ENCODE results near the gene SLC37A3. TPM values are rescaled to one million over a fixed set of nuclear protein-coding genes. Genes with fewer than 3 reads are reported as not detected.
"Not testable (repeated sequence)": the region's sequence is repeated elsewhere in the genome, so short reads cannot be mapped to it uniquely, and the experiment has no call there.

Gene SLC37A3
- total and polyA plus RNA-seq, 2 donors (not counting 1 experiment from before 2014, with no cell fraction given), result 53.5 to 81.7 TPM

DNA sequence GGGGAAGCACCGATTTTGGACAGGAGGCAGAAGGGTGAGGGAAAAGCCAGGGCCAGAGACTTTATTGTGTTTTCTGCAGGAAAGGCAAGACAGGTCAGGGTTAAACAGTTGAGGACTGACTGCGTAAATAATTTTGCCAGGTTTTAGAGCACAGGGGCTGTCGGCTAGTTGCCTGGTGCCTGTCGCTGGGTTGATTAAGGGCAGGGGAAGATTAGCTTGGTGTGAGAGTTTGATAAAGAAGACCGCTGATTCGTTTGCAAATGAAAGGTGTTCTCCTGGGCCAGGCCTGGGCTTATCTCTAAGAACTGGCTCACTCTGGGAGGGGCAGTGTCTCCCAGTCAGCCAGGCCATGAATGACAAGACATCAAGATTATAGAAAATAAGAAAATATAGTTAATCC lies 75.6 kb downstream of the SLC37A3 start:
- TF ChIP-seq EZH2 (IDR thresholded peaks at IDR 0.05; ENCODE audit: low read length, missing control alignments), result no peak
- TF ChIP-seq, protein P1, sequence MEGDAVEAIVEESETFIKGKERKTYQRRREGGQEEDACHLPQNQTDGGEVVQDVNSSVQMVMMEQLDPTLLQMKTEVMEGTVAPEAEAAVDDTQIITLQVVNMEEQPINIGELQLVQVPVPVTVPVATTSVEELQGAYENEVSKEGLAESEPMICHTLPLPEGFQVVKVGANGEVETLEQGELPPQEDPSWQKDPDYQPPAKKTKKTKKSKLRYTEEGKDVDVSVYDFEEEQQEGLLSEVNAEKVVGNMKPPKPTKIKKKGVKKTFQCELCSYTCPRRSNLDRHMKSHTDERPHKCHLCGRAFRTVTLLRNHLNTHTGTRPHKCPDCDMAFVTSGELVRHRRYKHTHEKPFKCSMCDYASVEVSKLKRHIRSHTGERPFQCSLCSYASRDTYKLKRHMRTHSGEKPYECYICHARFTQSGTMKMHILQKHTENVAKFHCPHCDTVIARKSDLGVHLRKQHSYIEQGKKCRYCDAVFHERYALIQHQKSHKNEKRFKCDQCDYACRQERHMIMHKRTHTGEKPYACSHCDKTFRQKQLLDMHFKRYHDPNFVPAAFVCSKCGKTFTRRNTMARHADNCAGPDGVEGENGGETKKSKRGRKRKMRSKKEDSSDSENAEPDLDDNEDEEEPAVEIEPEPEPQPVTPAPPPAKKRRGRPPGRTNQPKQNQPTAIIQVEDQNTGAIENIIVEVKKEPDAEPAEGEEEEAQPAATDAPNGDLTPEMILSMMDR (conservative IDR thresholded peaks at IDR 0.05 in 1 of 2, IDR thresholded peaks at IDR 0.05 in 1 of 2; ENCODE audit: low read depth in 1 of 2, low read length in 2 of 2), result no peak
- H4K20me1 ChIP-seq (ENCODE audit: control insufficient read depth, extremely low read depth, insufficient read depth, low read length), result no peaks in the 10 kb centered on the region
- H3K4me1 ChIP-seq (ENCODE audit: control insufficient read depth, extremely low read depth, insufficient read depth, low read length), result no peaks in the 10 kb centered on the region
- H3K27me3 ChIP-seq (ENCODE audit: control insufficient read depth, insufficient read depth, low read length), result no peaks in the 10 kb centered on the region
- H3K79me2 ChIP-seq (ENCODE audit: control insufficient read depth, insufficient read depth, low read length), result no peaks in the 10 kb centered on the region
- no peaks in the 10 kb centered on the region for H3K36me3 ChIP-seq (ENCODE audit: control insufficient read depth, insufficient read depth, low read length)
- no peak overlapping the region for H3K4me2 ChIP-seq (ENCODE audit: extremely low read depth, insufficient read depth, low read length)
- H2AFZ ChIP-seq (ENCODE audit: low read length), result no peak overlapping the region
- H3K4me3 ChIP-seq (replicated peaks in 1 of 4; ENCODE audit: control extremely low read depth in 1 of 4, insufficient read depth in 1 of 4, low read depth in 3 of 4, low read length in 4 of 4), result no peak overlapping the region
- H3K9me3 ChIP-seq (ENCODE audit: control insufficient read depth, insufficient read depth, low read depth, low read length), result no peaks in the 10 kb centered on the region
- H3K27ac ChIP-seq (ENCODE audit: insufficient read depth, low read length), result no peak overlapping the region
- DNase-seq (ENCODE audit: low read depth in 2 of 2), result no peak
- no peak overlapping the region for H3K9ac ChIP-seq (ENCODE audit: insufficient read depth, low read length)

DNA sequence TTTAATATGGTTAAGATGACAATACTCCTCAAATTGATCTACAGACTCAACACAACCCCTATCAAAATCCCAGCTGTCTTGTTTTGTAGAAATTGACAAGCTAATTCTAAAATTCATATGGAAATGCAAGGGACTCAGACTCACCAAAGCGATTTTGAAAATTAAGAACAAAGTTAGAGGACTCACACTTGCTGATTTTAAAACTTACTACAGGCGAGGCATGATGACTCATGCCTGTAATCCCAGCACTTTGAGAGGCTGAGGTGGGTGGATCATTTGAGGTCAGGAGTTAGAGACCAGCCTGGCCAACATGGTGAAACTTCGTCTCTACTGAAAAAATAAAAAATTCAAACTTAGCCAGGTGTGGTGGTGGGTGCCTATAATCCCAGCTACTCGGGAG lies 78.3 kb downstream of the SLC37A3 start:
- not testable (repeated sequence) for H3K4me2 ChIP-seq (ENCODE audit: extremely low read depth, insufficient read depth, low read length); H3K27ac ChIP-seq (ENCODE audit: insufficient read depth, low read length); H2AFZ ChIP-seq (ENCODE audit: low read length); H3K36me3 ChIP-seq (ENCODE audit: control insufficient read depth, insufficient read depth, low read length); DNase-seq (ENCODE audit: low read depth in 2 of 2); H3K9me3 ChIP-seq (ENCODE audit: control insufficient read depth, insufficient read depth, low read depth, low read length); H3K79me2 ChIP-seq (ENCODE audit: control insufficient read depth, insufficient read depth, low read length); H4K20me1 ChIP-seq (ENCODE audit: control insufficient read depth, extremely low read depth, insufficient read depth, low read length); H3K4me3 ChIP-seq (replicated peaks in 1 of 4; ENCODE audit: control extremely low read depth in 1 of 4, insufficient read depth in 1 of 4, low read depth in 3 of 4, low read length in 4 of 4); H3K4me1 ChIP-seq (ENCODE audit: control insufficient read depth, extremely low read depth, insufficient read depth, low read length); H3K9ac ChIP-seq (ENCODE audit: insufficient read depth, low read length); H3K27me3 ChIP-seq (ENCODE audit: control insufficient read depth, insufficient read depth, low read length)

DNA sequence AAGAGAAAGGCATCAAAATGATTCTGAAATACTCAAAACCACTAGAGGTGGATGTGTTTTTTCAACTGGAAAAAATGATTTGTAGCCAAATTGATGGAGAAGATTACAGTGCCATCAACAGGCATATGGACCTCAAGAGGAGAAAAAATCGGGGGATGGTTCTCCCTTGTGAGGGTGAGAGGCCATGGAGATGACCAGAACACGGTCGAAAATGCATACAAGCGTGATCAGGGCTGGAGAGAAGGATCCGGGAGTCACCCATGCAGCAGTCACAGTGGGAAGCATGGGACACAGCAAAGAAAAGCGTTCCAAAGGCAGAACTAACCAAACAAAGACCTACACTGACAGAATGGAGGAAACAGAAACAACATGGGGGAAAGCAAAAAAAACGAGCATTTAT lies 80.3 kb downstream of the SLC37A3 start:
- Histone ChIP-seq H3K4me2 (ENCODE audit: extremely low read depth, insufficient read depth, low read length) (no peak overlapping the region), H3K4me3 (replicated peaks in 1 of 4; ENCODE audit: control extremely low read depth in 1 of 4, insufficient read depth in 1 of 4, low read depth in 3 of 4, low read length in 4 of 4) (no peak overlapping the region), H3K9ac (ENCODE audit: insufficient read depth, low read length) (no peak overlapping the region), H3K27me3 (ENCODE audit: control insufficient read depth, insufficient read depth, low read length) (no peaks in the 10 kb centered on the region), H3K36me3 (ENCODE audit: control insufficient read depth, insufficient read depth, low read length) (no peaks in the 10 kb centered on the region), H3K9me3 (ENCODE audit: control insufficient read depth, insufficient read depth, low read depth, low read length) (no peaks in the 10 kb centered on the region), H4K20me1 (ENCODE audit: control insufficient read depth, extremely low read depth, insufficient read depth, low read length) (no peaks in the 10 kb centered on the region), H3K4me1 (ENCODE audit: control insufficient read depth, extremely low read depth, insufficient read depth, low read length) (peaks cover 4% of the 10 kb centered on the region), H3K79me2 (ENCODE audit: control insufficient read depth, insufficient read depth, low read length) (no peaks in the 10 kb centered on the region), H3K27ac (ENCODE audit: insufficient read depth, low read length) (no peak overlapping the region), H2AFZ (ENCODE audit: low read length) (no peak overlapping the region)
- DNase-seq (ENCODE audit: low read depth in 2 of 2), result no peak
- TF ChIP-seq EZH2 (IDR thresholded peaks at IDR 0.05; ENCODE audit: low read length, missing control alignments), result no peak
- TF ChIP-seq, protein P1 (conservative IDR thresholded peaks at IDR 0.05 in 1 of 2, IDR thresholded peaks at IDR 0.05 in 1 of 2; ENCODE audit: low read depth in 1 of 2, low read length in 2 of 2), result no peak
